Right atrium auricular region (tissue), 2 donors: ENCODE results near the gene SMIM13. TPM values are rescaled to one million over a fixed set of nuclear protein-coding genes. Genes with fewer than 3 reads are reported as not detected.

Experiments
- DNase-seq: peaks from one replicate; pipeline ENCODE4 v3.0.0-alpha.2; 2019; ENCODE audit warnings: low spot score
- H3K27ac ChIP-seq, 2 donors: fragments of 200-600 bp; sonication (generic); 1 replicate in 1 of 2; 2 replicates in 1 of 2; pipeline ENCODE4 v1.5.1; 2016 to 2019
- H3K27me3 ChIP-seq, 2 donors: fragments of 200-600 bp; sonication (generic); one replicate each; pipeline versions ENCODE4 v1.5.1 to v1.6.0; 2017 to 2019
- H3K36me3 ChIP-seq: fragments of 200-600 bp; sonication (generic); one replicate; pipeline ENCODE4 v1.5.1; 2016
- H3K4me1 ChIP-seq, 2 donors: fragments of 200-600 bp; sonication (generic); one replicate each; pipeline versions ENCODE4 v1.5.1 to v1.6.0; 2017 to 2019
- H3K4me3 ChIP-seq, 2 donors: fragments of 200-600 bp; sonication (generic); 1 replicate in 1 of 2; 2 replicates in 1 of 2; pipeline ENCODE4 v1.5.1; 2017 to 2019; ENCODE audit warnings: mild to moderate bottlenecking in 1 of 2, moderate library complexity in 1 of 2
- H3K9me3 ChIP-seq, 2 donors: fragments of 200-600 bp; sonication (generic); one replicate each; pipeline ENCODE4 v1.5.1; 2019
- total RNA-seq, 2 donors: library from RNA; depleted of rRNA; stranded (reverse); fragments of >200 nt; gene quantifications; one replicate each; pipeline ENCODE4 v1.1.0, GENCODE V29; 2016
- TF ChIP-seq, protein P1 (sequence below), 2 donors: fragments of 200-600 bp; sonication (generic); IDR thresholded peaks; one replicate each; pipeline ENCODE4 v1.5.1; 2019; ENCODE audit warnings: antibody characterized with exemption in 2 of 2

SMIM13 gene
- total RNA-seq, 2 donors from 2014 or later, result 9.0 to 11.3 TPM

DNA sequence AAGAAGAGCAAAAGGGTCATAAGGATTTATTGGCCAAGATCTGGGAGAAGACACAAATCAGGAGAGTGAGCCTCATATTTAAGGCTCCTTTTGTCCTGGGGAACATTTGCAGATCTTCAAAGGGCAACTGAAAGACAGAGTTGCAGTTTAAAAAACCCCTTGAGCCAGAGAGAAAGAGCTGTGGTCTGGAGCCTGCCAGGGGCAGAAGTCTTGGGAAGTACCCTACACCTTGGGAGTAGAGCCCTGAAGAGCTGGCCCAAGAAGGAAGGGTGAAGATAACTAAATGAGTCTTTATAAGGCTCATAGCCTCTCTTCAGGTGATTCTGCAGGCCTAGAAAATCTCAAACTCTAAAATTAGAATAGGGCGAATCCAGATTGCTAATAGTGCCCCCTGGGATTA, 57.9 kb downstream of the SMIM13 start:
- Histone ChIP-seq H3K4me1 (no peaks in the 10 kb centered on the region), H3K4me3 (no peak overlapping the region), H3K27me3 (no peaks in the 10 kb centered on the region), H3K9me3 (no peaks in the 10 kb centered on the region), H3K36me3 (no peaks in the 10 kb centered on the region), H3K27ac (no peak overlapping the region)
- TF ChIP-seq, protein P1, sequence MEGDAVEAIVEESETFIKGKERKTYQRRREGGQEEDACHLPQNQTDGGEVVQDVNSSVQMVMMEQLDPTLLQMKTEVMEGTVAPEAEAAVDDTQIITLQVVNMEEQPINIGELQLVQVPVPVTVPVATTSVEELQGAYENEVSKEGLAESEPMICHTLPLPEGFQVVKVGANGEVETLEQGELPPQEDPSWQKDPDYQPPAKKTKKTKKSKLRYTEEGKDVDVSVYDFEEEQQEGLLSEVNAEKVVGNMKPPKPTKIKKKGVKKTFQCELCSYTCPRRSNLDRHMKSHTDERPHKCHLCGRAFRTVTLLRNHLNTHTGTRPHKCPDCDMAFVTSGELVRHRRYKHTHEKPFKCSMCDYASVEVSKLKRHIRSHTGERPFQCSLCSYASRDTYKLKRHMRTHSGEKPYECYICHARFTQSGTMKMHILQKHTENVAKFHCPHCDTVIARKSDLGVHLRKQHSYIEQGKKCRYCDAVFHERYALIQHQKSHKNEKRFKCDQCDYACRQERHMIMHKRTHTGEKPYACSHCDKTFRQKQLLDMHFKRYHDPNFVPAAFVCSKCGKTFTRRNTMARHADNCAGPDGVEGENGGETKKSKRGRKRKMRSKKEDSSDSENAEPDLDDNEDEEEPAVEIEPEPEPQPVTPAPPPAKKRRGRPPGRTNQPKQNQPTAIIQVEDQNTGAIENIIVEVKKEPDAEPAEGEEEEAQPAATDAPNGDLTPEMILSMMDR (IDR thresholded peaks at IDR 0.05), result no peak
- no peak for DNase-seq

DNA sequence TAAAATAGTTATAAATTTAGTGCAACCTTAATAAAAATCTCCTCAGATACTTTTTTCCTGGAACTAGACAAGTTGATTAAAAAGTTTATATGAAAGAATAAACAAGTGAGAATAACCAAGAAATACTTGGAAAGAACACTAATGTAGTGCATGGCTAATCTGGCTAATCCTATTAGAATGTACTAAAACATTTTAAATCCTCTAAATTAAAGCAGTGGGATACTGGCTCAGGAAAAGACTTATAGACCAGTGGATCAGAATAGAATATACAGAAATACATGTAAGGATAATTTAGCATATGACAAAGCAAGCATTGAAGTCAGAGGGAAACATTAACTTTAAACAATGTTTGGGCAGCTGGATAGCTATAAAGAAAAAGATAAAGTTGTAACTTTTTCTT, 58.9 kb downstream of the SMIM13 start:
- Histone ChIP-seq H3K4me3 (no peak overlapping the region), H3K4me1 (no peaks in the 10 kb centered on the region), H3K9me3 (no peaks in the 10 kb centered on the region), H3K27ac (no peak overlapping the region), H3K27me3 (no peaks in the 10 kb centered on the region), H3K36me3 (no peaks in the 10 kb centered on the region)
- no peak for DNase-seq
- TF ChIP-seq, protein P1 (IDR thresholded peaks at IDR 0.05), result no peak

DNA sequence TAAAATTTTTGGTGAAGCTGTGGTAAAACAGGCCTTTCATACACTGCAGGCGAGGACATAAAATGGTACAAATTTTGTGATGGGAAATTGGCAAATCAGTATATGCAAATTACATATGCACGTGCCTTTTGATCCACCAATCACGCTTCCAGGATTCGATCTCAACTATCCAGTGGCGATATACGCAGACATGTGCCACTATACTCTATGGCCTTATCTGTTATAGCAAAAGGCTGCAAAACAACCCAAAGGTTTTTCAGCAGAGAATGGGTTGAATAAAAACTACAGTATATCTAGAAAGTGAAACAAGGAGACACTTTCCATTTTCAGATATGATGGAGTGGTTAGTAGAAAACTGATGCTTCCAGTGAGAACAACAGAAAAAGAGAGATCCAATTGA, 59.8 kb downstream of the SMIM13 start:
- DNase-seq, result no peak
- H3K9me3 ChIP-seq, result no peaks in the 10 kb centered on the region
- no peak overlapping the region for H3K4me3 ChIP-seq
- H3K27me3 ChIP-seq, result no peaks in the 10 kb centered on the region
- no peaks in the 10 kb centered on the region for H3K36me3 ChIP-seq
- H3K4me1 ChIP-seq, result no peaks in the 10 kb centered on the region
- H3K27ac ChIP-seq, result no peak overlapping the region
- TF ChIP-seq, protein P1 (IDR thresholded peaks at IDR 0.05), result no peak

DNA sequence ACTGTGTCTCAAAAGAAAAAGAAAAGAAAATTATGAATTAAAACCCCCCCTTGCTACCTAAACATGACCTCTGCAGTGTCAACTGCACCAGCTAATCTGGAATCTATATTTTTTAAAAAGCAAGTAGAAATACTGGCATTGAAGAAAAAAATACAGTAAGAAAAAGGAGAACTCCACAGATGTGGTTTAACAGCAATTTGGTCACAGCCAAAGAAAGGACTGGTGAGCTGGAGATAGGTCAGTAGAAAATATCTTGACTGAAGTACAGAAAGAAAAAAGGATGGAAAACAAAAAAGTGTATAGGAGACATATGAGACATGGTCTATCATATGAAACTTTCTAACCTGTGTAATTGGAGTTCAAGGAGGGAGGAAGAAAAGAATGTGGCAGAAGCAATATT, 62.0 kb downstream of the SMIM13 start:
- no peak overlapping the region for H3K27ac ChIP-seq
- H3K4me3 ChIP-seq, result no peak overlapping the region
- no peaks in the 10 kb centered on the region for H3K4me1 ChIP-seq
- DNase-seq, result no peak
- no peaks in the 10 kb centered on the region for H3K27me3 ChIP-seq
- TF ChIP-seq, protein P1 (IDR thresholded peaks at IDR 0.05), result no peak
- no peaks in the 10 kb centered on the region for H3K9me3 ChIP-seq
- H3K36me3 ChIP-seq, result no peaks in the 10 kb centered on the region

DNA sequence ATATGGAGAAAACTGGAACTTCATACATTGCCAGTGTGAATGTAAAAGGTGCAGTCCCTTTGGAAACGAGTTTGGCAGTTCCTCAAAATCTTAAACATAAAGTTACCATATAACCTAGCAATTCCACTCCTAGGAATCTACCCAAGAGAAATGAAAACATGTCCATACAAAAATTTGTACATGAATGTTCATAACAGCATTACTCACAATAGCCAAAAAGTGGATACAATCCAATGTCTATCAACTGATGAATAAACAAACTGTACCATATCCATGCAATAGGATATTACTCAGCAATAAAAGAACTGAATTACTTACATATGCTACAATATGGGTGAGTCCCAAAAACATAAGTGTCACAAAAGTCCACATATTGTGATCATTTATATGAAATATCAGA, 66.6 kb downstream of the SMIM13 start:
- Histone ChIP-seq H3K4me1 (no peaks in the 10 kb centered on the region), H3K27me3 (no peaks in the 10 kb centered on the region), H3K36me3 (no peaks in the 10 kb centered on the region), H3K27ac (no peak overlapping the region), H3K9me3 (no peaks in the 10 kb centered on the region), H3K4me3 (no peak overlapping the region)
- TF ChIP-seq, protein P1 (IDR thresholded peaks at IDR 0.05), result no peak
- DNase-seq, result no peak
